Hepatocyte (in vitro differentiated cells): Measurements from ENCODE around the gene AUTS2. TPM values are rescaled to one million over a fixed set of nuclear protein-coding genes. Genes with fewer than 3 reads are reported as not detected.

Experiments used
- DNase-seq: peaks from one replicate; pipeline ENCODE4 v3.0.0-alpha.2; 2016; ENCODE audit warnings: low spot score
- H2AFZ ChIP-seq: fragments of 200-600 bp; sonication (generic); 2 replicates; pipeline ENCODE4 v1.6.0; 2016; ENCODE audit warnings: antibody characterized with exemption, mild to moderate bottlenecking
- H3K27ac ChIP-seq: fragments of 200-600 bp; sonication (generic); 2 replicates; pipeline ENCODE4 v1.5.1; 2016; ENCODE audit warnings: mild to moderate bottlenecking
- H3K27me3 ChIP-seq: fragments of 200-600 bp; sonication (generic); 2 replicates; pipeline ENCODE4 v1.6.1; 2016
- H3K36me3 ChIP-seq: fragments of 200-600 bp; sonication (generic); replicated peaks from 2 replicates; pipeline ENCODE4 v1.5.1; 2016; ENCODE audit warnings: low read depth; ENCODE audit not compliant: insufficient read depth
- H3K4me1 ChIP-seq: fragments of 200-600 bp; sonication (generic); 2 replicates; pipeline ENCODE4 v1.5.1; 2016; ENCODE audit warnings: mild to moderate bottlenecking, moderate library complexity; ENCODE audit not compliant: insufficient read depth
- H3K4me2 ChIP-seq: fragments of 200-600 bp; sonication (generic); 2 replicates; pipeline ENCODE4 v1.6.0; 2016
- H3K4me3 ChIP-seq: fragments of 200-600 bp; sonication (generic); 2 replicates; pipeline ENCODE4 v1.5.1; 2016; ENCODE audit warnings: mild to moderate bottlenecking
- H3K79me2 ChIP-seq: fragments of 200-600 bp; sonication (generic); 2 replicates; pipeline ENCODE4 v1.6.0; 2017; ENCODE audit warnings: mild to moderate bottlenecking
- H3K9me2 ChIP-seq: fragments of 200-600 bp; sonication (generic); replicated peaks from 2 replicates; pipeline ENCODE4 v1.6.0; 2017; ENCODE audit warnings: mild to moderate bottlenecking; ENCODE audit not compliant: insufficient read depth
- H3K9me3 ChIP-seq: fragments of 200-600 bp; sonication (generic); 2 replicates; pipeline ENCODE4 v1.5.1; 2016; ENCODE audit warnings: low read depth, mild to moderate bottlenecking
- H4K20me1 ChIP-seq: fragments of 200-600 bp; sonication (generic); 2 replicates; pipeline ENCODE4 v1.6.0; 2016; ENCODE audit warnings: mild to moderate bottlenecking; ENCODE audit not compliant: insufficient read depth, poor library complexity, severe bottlenecking
- CTCF ChIP-seq: fragments of 200-600 bp; sonication (generic); IDR thresholded peaks from 2 replicates; pipeline ENCODE4 v1.5.1; 2016; ENCODE audit warnings: antibody characterized with exemption, mild to moderate bottlenecking; ENCODE audit not compliant: poor library complexity
- EZH2 ChIP-seq: fragments of 200-600 bp; sonication (generic); IDR thresholded peaks from 2 replicates; pipeline ENCODE4 v1.6.1; 2016; ENCODE audit warnings: antibody characterized with exemption, mild to moderate bottlenecking, borderline replicate concordance
- EZH2phosphoT487 ChIP-seq: fragments of 200-600 bp; sonication (generic); IDR thresholded peaks from one replicate; pipeline ENCODE4 v1.6.1; 2018; ENCODE audit warnings: antibody characterized with exemption, mild to moderate bottlenecking, low read depth, moderate library complexity; ENCODE audit not compliant: unreplicated experiment, severe bottlenecking
- WGBS: methylation state at CpG from one replicate; pipeline ENCODE4 v1.1.6; 2016; ENCODE audit warnings: low lambda C conversion rate; ENCODE audit errors: missing lambda C conversion rate; 5-methylcytosine and 5-hydroxymethylcytosine counted together
- polyA plus RNA-seq: library from polyadenylated mRNA; unstranded; fragments of >200 nt; fragmentation: Nextera tagmentation; extraction: Ambion mirVana; gene quantifications from 2 replicates; pipeline ENCODE4 v1.2.1, GENCODE V29; 2016
- total RNA-seq: library from RNA; depleted of rRNA; stranded (reverse); fragments of >200 nt; gene quantifications from 2 replicates; pipeline ENCODE4 v1.2.3, GENCODE V29; 2014

Gene AUTS2
- total and polyA plus RNA-seq, 2 experiments from 2014 or later, result 34.4 to 40.9 TPM

GRCh38 chr7:70552141-70552540 lies 953.9 kb downstream of the AUTS2 start:
- no peak for DNase-seq
- WGBS, result 76% methylated on average over 3 of the region's 3 CpGs
- no peaks in the 10 kb centered on the region for H3K9me2 ChIP-seq
- H3K27me3 ChIP-seq, result no peaks in the 10 kb centered on the region
- no peak overlapping the region for H3K4me2 ChIP-seq
- no peak for TF ChIP-seq EZH2phosphoT487
- TF ChIP-seq EZH2, result no peak
- TF ChIP-seq CTCF, result no peak
- H3K4me3 ChIP-seq, result no peak overlapping the region
- no peak overlapping the region for H3K27ac ChIP-seq
- H4K20me1 ChIP-seq, result no peaks in the 10 kb centered on the region
- no peaks in the 10 kb centered on the region for H3K9me3 ChIP-seq
- H3K4me1 ChIP-seq, result no peaks in the 10 kb centered on the region
- H3K36me3 ChIP-seq, result no peaks in the 10 kb centered on the region
- no peaks in the 10 kb centered on the region for H3K79me2 ChIP-seq
- H2AFZ ChIP-seq, result no peak overlapping the region

- Histone ChIP-seq H3K27me3 (no peaks in the 10 kb centered on the region), H3K79me2 (no peaks in the 10 kb centered on the region), H3K36me3 (no peaks in the 10 kb centered on the region), H4K20me1 (no peaks in the 10 kb centered on the region), H3K9me3 (no peaks in the 10 kb centered on the region), H3K9me2 (no peaks in the 10 kb centered on the region), H3K4me3 (no peak overlapping the region), H2AFZ (no peak overlapping the region), H3K4me2 (no peak overlapping the region), H3K4me1 (no peaks in the 10 kb centered on the region), H3K27ac (no peak overlapping the region)
- no peak for DNase-seq
- 95% methylated on average over 1 of the region's 1 CpG for WGBS
- TF ChIP-seq CTCF (no peak), EZH2phosphoT487 (no peak), EZH2 (no peak)
These were observed 955.1 kb downstream of the AUTS2 start for GRCh38 chr7:70553364-70553763.

- H3K27ac ChIP-seq, result no peak overlapping the region
- H3K27me3 ChIP-seq, result no peaks in the 10 kb centered on the region
- H3K4me1 ChIP-seq, result no peaks in the 10 kb centered on the region
- H3K79me2 ChIP-seq, result no peaks in the 10 kb centered on the region
- no peak for TF ChIP-seq CTCF
- TF ChIP-seq EZH2phosphoT487, result no peak
- TF ChIP-seq EZH2, result no peak
- H3K4me3 ChIP-seq, result no peak overlapping the region
- no peak overlapping the region for H3K4me2 ChIP-seq
- H4K20me1 ChIP-seq, result no peaks in the 10 kb centered on the region
- H2AFZ ChIP-seq, result no peak overlapping the region
- no peaks in the 10 kb centered on the region for H3K9me3 ChIP-seq
- WGBS, result 100% methylated on average over 1 of the region's 1 CpG
- H3K9me2 ChIP-seq, result no peaks in the 10 kb centered on the region
- H3K36me3 ChIP-seq, result no peaks in the 10 kb centered on the region
- DNase-seq, result no peak
These were observed 956.4 kb downstream of the AUTS2 start for GRCh38 chr7:70554646-70555045.

- 91% methylated on average over 2 of the region's 2 CpGs for WGBS
- no peak overlapping the region for H3K4me2 ChIP-seq
- no peaks in the 10 kb centered on the region for H3K9me2 ChIP-seq
- no peak overlapping the region for H3K4me3 ChIP-seq
- no peaks in the 10 kb centered on the region for H3K27me3 ChIP-seq
- no peaks in the 10 kb centered on the region for H4K20me1 ChIP-seq
- no peak overlapping the region for H2AFZ ChIP-seq
- DNase-seq, result no peak
- no peaks in the 10 kb centered on the region for H3K4me1 ChIP-seq
- no peaks in the 10 kb centered on the region for H3K36me3 ChIP-seq
- TF ChIP-seq EZH2phosphoT487 (no peak), EZH2 (no peak), CTCF (no peak)
- H3K27ac ChIP-seq, result no peak overlapping the region
- no peaks in the 10 kb centered on the region for H3K79me2 ChIP-seq
- no peaks in the 10 kb centered on the region for H3K9me3 ChIP-seq
These were observed 958.5 kb downstream of the AUTS2 start for GRCh38 chr7:70556761-70557160.
